GM18951 (cell line): ENCODE measurements around the gene PRKG2.

Experiments used
- POLR2A ChIP-seq: IDR thresholded peaks from 4 replicates; pipeline ENCODE4 v1.6.1; 2011; ENCODE audit warnings: mild to moderate bottlenecking; ENCODE audit not compliant: insufficient read length, insufficient read depth; ENCODE audit errors: extremely low read depth
- in situ Hi-C: fragments of 300-500 bp; cut with MboI; formaldehyde crosslinking; loops from one replicate; pipeline ENCODE4 v1.12.0; 2022; ENCODE audit warnings: low sequenced_read_pairs, mixed read lengths, inconsistent platforms; ENCODE audit not compliant: unreplicated experiment

The PRKG2 gene

GRCh38 chr4:81081156-81081555 is 133.9 kb downstream of the PRKG2 start:
- in situ Hi-C loops, result loop anchor here (25.0 kb wide), 1 partner anchor 256 kb away; no protein-coding TSS in a partner anchor
- no peak for TF ChIP-seq POLR2A

- no peak for TF ChIP-seq POLR2A
- in situ Hi-C loops, result no loop called here
Observed at GRCh38 chr4:81071013-81071412, 144.0 kb downstream of the PRKG2 start.

GRCh38 chr4:81069706-81070331 is 145.2 kb downstream of the PRKG2 start:
- in situ Hi-C loops, result no loop called here
- no peak for TF ChIP-seq POLR2A

- no peak for TF ChIP-seq POLR2A
- in situ Hi-C loops, result no loop called here
Observed at GRCh38 chr4:81065446-81065845, 149.6 kb downstream of the PRKG2 start.

- no peak for TF ChIP-seq POLR2A
- in situ Hi-C loops, result no loop called here
Observed at GRCh38 chr4:81062001-81062400, 153.0 kb downstream of the PRKG2 start.

GRCh38 chr4:81061344-81061730 is 153.7 kb downstream of the PRKG2 start:
- in situ Hi-C loops, result no loop called here
- TF ChIP-seq POLR2A, result no peak

GRCh38 chr4:81060587-81061343 is 154.3 kb downstream of the PRKG2 start:
- in situ Hi-C loops, result no loop called here
- TF ChIP-seq POLR2A, result no peak

GRCh38 chr4:81058621-81059020 is 156.4 kb downstream of the PRKG2 start:
- in situ Hi-C loops, result no loop called here
- TF ChIP-seq POLR2A, result no peak

GRCh38 chr4:81052119-81053068 is 162.6 kb downstream of the PRKG2 start:
- in situ Hi-C loops, result no loop called here
- TF ChIP-seq POLR2A, result no peak

GRCh38 chr4:81049907-81050306 is 165.1 kb downstream of the PRKG2 start:
- TF ChIP-seq POLR2A, result no peak
- in situ Hi-C loops, result loop anchor here (10.0 kb wide), 1 partner anchor 675 kb away; no protein-coding TSS in a partner anchor

- in situ Hi-C loops, result loop anchor here (10.0 kb wide), 1 partner anchor 675 kb away; no protein-coding TSS in a partner anchor
- TF ChIP-seq POLR2A, result no peak
Observed at GRCh38 chr4:81049330-81049729, 165.7 kb downstream of the PRKG2 start.

- in situ Hi-C loops, result loop anchor here (10.0 kb wide), 1 partner anchor 668 kb away; no protein-coding TSS in a partner anchor
- TF ChIP-seq POLR2A, result no peak
Observed at GRCh38 chr4:81042578-81043365, 172.2 kb downstream of the PRKG2 start.
